ENCODE data around the gene ZNF879.

Gene ZNF879

GRCh38 chr5:178998441-178998840 lies 25.2 kb upstream of the ZNF879 start:
- FAIRE-seq (no peak), DNase-seq (ENCODE audit: extremely low spot score, insufficient read length, low read depth) (no peak)

GRCh38 chr5:179006564-179006963 lies 17.0 kb upstream of the ZNF879 start:
- FAIRE-seq = no peak
- DNase-seq (ENCODE audit: extremely low spot score, insufficient read length, low read depth) = no peak

GRCh38 chr5:179008667-179009066 lies 14.9 kb upstream of the ZNF879 start:
- DNase-seq (ENCODE audit: extremely low spot score, insufficient read length, low read depth) = no peak
- FAIRE-seq = no peak

- DNase-seq (ENCODE audit: extremely low spot score, insufficient read length, low read depth) = no peak
- no peak for FAIRE-seq
Measured at GRCh38 chr5:179033004-179033580, 9.5 kb downstream of the ZNF879 start.

GRCh38 chr5:179044765-179045164 lies 21.2 kb downstream of the ZNF879 start:
- no peak for DNase-seq (ENCODE audit: extremely low spot score, insufficient read length, low read depth)
- FAIRE-seq = no peak

GRCh38 chr5:179051784-179052183 lies 28.2 kb downstream of the ZNF879 start:
- no peak for DNase-seq (ENCODE audit: extremely low spot score, insufficient read length, low read depth)
- no peak for FAIRE-seq

- no peak for FAIRE-seq
- DNase-seq (ENCODE audit: extremely low spot score, insufficient read length, low read depth) = no peak
Measured at GRCh38 chr5:179054036-179054785, 30.6 kb downstream of the ZNF879 start.

- FAIRE-seq (no peak), DNase-seq (ENCODE audit: extremely low spot score, insufficient read length, low read depth) (no peak)
Measured at GRCh38 chr5:179054876-179055275, 31.3 kb downstream of the ZNF879 start.

GRCh38 chr5:179055436-179055835 lies 31.8 kb downstream of the ZNF879 start:
- no peak for DNase-seq (ENCODE audit: extremely low spot score, insufficient read length, low read depth)
- FAIRE-seq = no peak

GRCh38 chr5:179055841-179056240 lies 32.2 kb downstream of the ZNF879 start:
- no peak for DNase-seq (ENCODE audit: extremely low spot score, insufficient read length, low read depth)
- FAIRE-seq = no peak

- FAIRE-seq (no peak), DNase-seq (ENCODE audit: extremely low spot score, insufficient read length, low read depth) (no peak)
Measured at GRCh38 chr5:179060116-179061008, 36.8 kb downstream of the ZNF879 start, which contains the start of gene ZNF354C. TSS of gene ZNF354C (plus strand) at chr5:179060373. CDS start at chr5:179062069, 1,696 bp downstream.

- no peak for FAIRE-seq
- DNase-seq (ENCODE audit: extremely low spot score, insufficient read length, low read depth) = no peak
Measured at GRCh38 chr5:179061025-179061424, 37.4 kb downstream of the ZNF879 start.

GRCh38 chr5:179065703-179066102 lies 42.1 kb downstream of the ZNF879 start:
- no peak for DNase-seq (ENCODE audit: extremely low spot score, insufficient read length, low read depth)
- FAIRE-seq = no peak

- DNase-seq (ENCODE audit: extremely low spot score, insufficient read length, low read depth) (no peak), FAIRE-seq (no peak)
Measured at GRCh38 chr5:179079165-179079987, 55.8 kb downstream of the ZNF879 start.

GRCh38 chr5:179080724-179081123 lies 57.1 kb downstream of the ZNF879 start:
- DNase-seq (ENCODE audit: extremely low spot score, insufficient read length, low read depth) (no peak), FAIRE-seq (no peak)
